ENCODE data around the gene RNF225. TPM values are rescaled to one million over a fixed set of nuclear protein-coding genes. Genes with fewer than 3 reads are reported as not detected.

RNF225 gene
- total and polyA plus RNA-seq, 9 of the 15 experiments (the other 6 are each of a cell fraction or from before 2014, with no cell fraction given), result 0.33 TPM; not detected in 8

GRCh38 chr19:58346961-58347929 lies 48.2 kb upstream of the RNF225 start (continued):
- 0 out of 4 replicates have a peak, but pooled peaks of 1 of the 2 experiments have one; percentile 22 for TF ChIP-seq MNT (conservative IDR thresholded peaks at IDR 0.05)
- peak; percentile 21 for TF ChIP-seq PRDM10 (IDR thresholded peaks at IDR 0.05; ENCODE audit: partially characterized antibody)
- TF ChIP-seq ZNF143 (CRISPR knock-in tag; IDR thresholded peaks at IDR 0.05), result no peak
- TF ChIP-seq ZBTB34 (CRISPR knock-in tag; IDR thresholded peaks at IDR 0.05), result no peak
- no peak for TF ChIP-seq ZBTB33 (CRISPR knock-in tag; IDR thresholded peaks at IDR 0.05)
- TF ChIP-seq HDAC6 (IDR thresholded peaks at IDR 0.05; ENCODE audit: low read depth, low read length), result no peak
- TF ChIP-seq MAZ (CRISPR knock-in tag; conservative IDR thresholded peaks at IDR 0.05 in 1 of 2, IDR thresholded peaks at IDR 0.05 in 1 of 2), result peak; percentile 44 to 65
- TF ChIP-seq CTBP1 (IDR thresholded peaks at IDR 0.05; ENCODE audit: borderline replicate concordance), result peak; percentile 63
- TF ChIP-seq POU5F1 (IDR thresholded peaks at IDR 0.05; ENCODE audit: borderline replicate concordance, low read depth, low read length, partially characterized antibody), result no peak
- TF ChIP-seq PHF21A (IDR thresholded peaks at IDR 0.05; ENCODE audit: borderline replicate concordance, low read depth), result no peak
- no peak for TF ChIP-seq PATZ1 (CRISPR knock-in tag; IDR thresholded peaks at IDR 0.05; ENCODE audit: borderline replicate concordance)
